Heart left ventricle (tissue), 16 donors: ENCODE measurements around the gene CCDC60. TPM values are rescaled to one million over a fixed set of nuclear protein-coding genes. Genes with fewer than 3 reads are reported as not detected.

Source experiments
- ATAC-seq, 4 donors: fragments of 200-7000 bp; cut with Tn5 transposase; one replicate each; pipeline ENCODE4 v1.9.1; 2020 to 2022; ENCODE audit warnings: moderate library complexity in 4 of 4, mild to moderate bottlenecking in 3 of 4, moderate number of reproducible peaks in 1 of 4
- DNase-seq, 5 donors: peaks; one replicate each; pipeline ENCODE4 v3.0.0-alpha.2; 2020
- H3K27ac ChIP-seq, 12 donors: fragments of 200-600 bp; sonication (generic) in 4 of 12; one replicate each; pipeline versions ENCODE4 v1.5.0 to v1.8.0; 2016 to 2022; ENCODE audit warnings: mild to moderate bottlenecking in 2 of 12
- H3K27me3 ChIP-seq, 9 donors: fragments of 200-600 bp; sonication (generic) in 2 of 9; one replicate each; pipeline versions ENCODE4 v1.5.1 to v1.8.0; 2016 to 2022; ENCODE audit warnings: mild to moderate bottlenecking in 3 of 9
- H3K36me3 ChIP-seq, 9 donors: fragments of 200-600 bp; sonication (generic) in 2 of 9; one replicate each; pipeline versions ENCODE4 v1.5.0 to v1.8.0; 2018 to 2022; ENCODE audit warnings: mild to moderate bottlenecking in 2 of 9
- H3K4me1 ChIP-seq, 12 donors: fragments of 200-600 bp; sonication (generic) in 4 of 12; one replicate each; pipeline versions ENCODE4 v1.5.0 to v1.8.0; 2016 to 2022; ENCODE audit warnings: mild to moderate bottlenecking in 3 of 12
- H3K4me3 ChIP-seq, 12 donors: fragments of 200-600 bp; sonication (generic) in 4 of 12; one replicate each; pipeline versions ENCODE4 v1.5.0 to v1.8.0; 2017 to 2022; ENCODE audit warnings: mild to moderate bottlenecking in 9 of 12, moderate library complexity in 4 of 12
- H3K9me3 ChIP-seq, 12 donors: fragments of 200-600 bp; sonication (generic) in 4 of 12; one replicate each; pipeline versions ENCODE4 v1.5.0 to v1.8.0; 2016 to 2022; ENCODE audit warnings: mild to moderate bottlenecking in 1 of 12
- CTCF ChIP-seq, 12 donors: fragments of 200-600 bp; sonication (generic) in 4 of 12; IDR thresholded peaks; one replicate each; pipeline versions ENCODE4 v1.5.0 to v1.8.0; 2018 to 2022; ENCODE audit warnings: antibody characterized with exemption in 12 of 12, mild to moderate bottlenecking in 5 of 12
- POLR2A ChIP-seq, 2 donors: fragments of 450-650 bp; IDR thresholded peaks; one replicate each; pipeline ENCODE4 v1.6.1; 2017; ENCODE audit warnings: antibody characterized with exemption in 2 of 2, mild to moderate bottlenecking in 2 of 2, moderate library complexity in 2 of 2
- WGBS, 4 donors: extraction: QIAGEN DNeasy Blood & Tissue Kit in 2 of 4; methylation state at CpG; one replicate each; pipeline versions ENCODE4 v1.1.5 to v1.1.7; 2013 to 2018; 5-methylcytosine and 5-hydroxymethylcytosine counted together
- intact Hi-C, 10 donors: fragments of 100-400 bp; cut with DNase I; formaldehyde crosslinking; loops; one replicate each; pipeline versions ENCODE4 v1.11.1 to v1.14.2; 2022
- polyA plus RNA-seq, 2 donors: library from polyadenylated mRNA; stranded (reverse); fragments of 200-250 nt; gene quantifications; one replicate each; pipeline ENCODE4 v1.2.3, GENCODE V29; 2013
- total RNA-seq, 9 donors: library from RNA; depleted of rRNA in 2 of 9; stranded (reverse); fragments of >200 nt in 2 of 9; fragmentation: NEBNext Ultra II Directional in 3 of 9; extraction: Animal tissue kit (Norgen Biotek cat#: 25700) in 3 of 9; gene quantifications; one replicate each; pipeline versions ENCODE4 v1.1.0 to v1.2.4, GENCODE V29; 2016 to 2023
- donor health status: ischemic (EF 13 %, LVEDD 7.1; RV severe dilation, severe dysfunction).
- donor health status: healthy with polysubstance abuse.
- donor health status: DM: no; HTN: yes; CAD: no.
- donor health status: DM: no; HTN: no; CAD: no.
- donor health status: ischemic (EF 25% LVEDD 6.9; RV normal size, moderate dysfunction).
- donor health status: ischemic (EF 25% LVEDD 5.7; RV mildly dilated, moderate dysfunction).
- donor health status: healthy.
- donor health status: DM: yes; HTN: yes; CAD: no.
- donor health status: ischemic (EF 35%, LVEDD 5.7; RV mildly dilated, moderate dysfunction).
- donor health status: nonischemic (EF 11% LVEDD 7.7; RV severe dilation, severe dysfunction).
- donor health status: DM: yes; HTN: yes; CAD: no.
- donor health status: PGD.
- donor health status: ischemic (EF 29% LVEDD 5.4; RV normal size, mild dysfunction).
- donor health status: nonischemic (EF 23%, LVEDD 6.1; RV moderate dilation, normal function).

CCDC60 gene
- total and polyA plus RNA-seq, 11 donors: not detected

GRCh38 chr12:119446459-119446858, 111.9 kb downstream of the CCDC60 start:
- intact Hi-C loops: loop anchor here in 6 of 10 donors (5.0 to 10.0 kb wide), 4 partner anchors 98 to 211 kb away; no protein-coding TSS in a partner anchor
- Histone ChIP-seq H3K4me1 (no peaks in the 10 kb centered on the region), H3K4me3 (no peak overlapping the region), H3K27ac (no peak overlapping the region), H3K27me3 (peaks cover 0 to 4% (median 0%) of the 10 kb centered on the region in 9 donors), H3K36me3 (no peaks in the 10 kb centered on the region), H3K9me3 (no peaks in the 10 kb centered on the region)
- TF ChIP-seq POLR2A (IDR thresholded peaks at IDR 0.05) (no peak), CTCF (IDR thresholded peaks at IDR 0.05) (no peak)
- ATAC-seq (no peak), DNase-seq (no peak)
- WGBS, 4 donors: 38 to 59% (median 46%) methylated on average over 3 of the region's 3 CpGs

- DNase-seq (no peak), ATAC-seq (no peak)
- Histone ChIP-seq H3K9me3 (no peaks in the 10 kb centered on the region), H3K4me1 (no peaks in the 10 kb centered on the region), H3K27me3 (peaks cover 0 to 4% (median 0%) of the 10 kb centered on the region in 9 donors), H3K4me3 (no peak overlapping the region), H3K36me3 (no peaks in the 10 kb centered on the region), H3K27ac (no peak overlapping the region)
- WGBS, 4 donors: 51 to 65% (median 57%) methylated on average over 7 of the region's 7 CpGs
- no peak for TF ChIP-seq CTCF (IDR thresholded peaks at IDR 0.05)
- no peak for TF ChIP-seq POLR2A (IDR thresholded peaks at IDR 0.05)
- intact Hi-C loops: loop anchor here in 6 of 10 donors (5.0 to 10.0 kb wide), 4 partner anchors 98 to 210 kb away; no protein-coding TSS in a partner anchor
Observed at GRCh38 chr12:119447126-119447525, 112.6 kb downstream of the CCDC60 start.

GRCh38 chr12:119447618-119448017, 113.1 kb downstream of the CCDC60 start:
- TF ChIP-seq POLR2A (IDR thresholded peaks at IDR 0.05) (no peak), CTCF (IDR thresholded peaks at IDR 0.05) (no peak)
- intact Hi-C loops: loop anchor here in 6 of 10 donors (5.0 to 10.0 kb wide), 4 partner anchors 97 to 210 kb away; no protein-coding TSS in a partner anchor
- H3K4me1 ChIP-seq: no peaks in the 10 kb centered on the region
- no peak for ATAC-seq
- no peaks in the 10 kb centered on the region for H3K36me3 ChIP-seq
- H3K27ac ChIP-seq: no peak overlapping the region
- peaks cover 0 to 4% (median 0%) of the 10 kb centered on the region in 9 donors for H3K27me3 ChIP-seq
- WGBS, 4 donors: 65 to 81% (median 74%) methylated on average over 8 of the region's 8 CpGs
- H3K9me3 ChIP-seq: no peaks in the 10 kb centered on the region
- no peak overlapping the region for H3K4me3 ChIP-seq
- DNase-seq: no peak

- no peak for ATAC-seq
- no peak overlapping the region for H3K27ac ChIP-seq
- H3K9me3 ChIP-seq: no peaks in the 10 kb centered on the region
- no peak overlapping the region for H3K4me3 ChIP-seq
- H3K4me1 ChIP-seq: no peaks in the 10 kb centered on the region
- H3K27me3 ChIP-seq: peaks cover 0 to 4% (median 0%) of the 10 kb centered on the region in 9 donors
- H3K36me3 ChIP-seq: no peaks in the 10 kb centered on the region
- WGBS, 4 donors: 76 to 87% (median 82%) methylated on average over 5 of the region's 5 CpGs
- TF ChIP-seq CTCF (IDR thresholded peaks at IDR 0.05) (no peak), POLR2A (IDR thresholded peaks at IDR 0.05) (no peak)
- intact Hi-C loops: loop anchor here in 6 of 10 donors (5.0 to 10.0 kb wide), 4 partner anchors 96 to 209 kb away; no protein-coding TSS in a partner anchor
- no peak for DNase-seq
Observed at GRCh38 chr12:119448611-119449131, 114.1 kb downstream of the CCDC60 start.
